HG03432 (cell line): ENCODE measurements around the gene SH2D3A.
"Not testable (repeated sequence)": the region's sequence is repeated elsewhere in the genome, so short reads cannot be mapped to it uniquely, and the experiment has no call there.

Source experiments
- ATAC-seq: cut with Tn5 transposase; IDR thresholded peaks from one replicate; pipeline ENCODE4 v1.9.1; 2021; ENCODE audit warnings: mild to moderate bottlenecking, moderate library complexity; ENCODE audit not compliant: unreplicated experiment

SH2D3A gene

GRCh38 chr19:6710273-6711077 is 56.8 kb downstream of the SH2D3A start:
- no peak for ATAC-seq

- ATAC-seq, result no peak
Measured at GRCh38 chr19:6709549-6709948, 57.7 kb downstream of the SH2D3A start.

- ATAC-seq, result not testable (repeated sequence)
Measured at GRCh38 chr19:6708913-6709312, 58.3 kb downstream of the SH2D3A start.

GRCh38 chr19:6708346-6708745 is 58.9 kb downstream of the SH2D3A start:
- ATAC-seq, result no peak

- no peak for ATAC-seq
Measured at GRCh38 chr19:6707658-6708018, 59.6 kb downstream of the SH2D3A start.

GRCh38 chr19:6707011-6707657 is 60.1 kb downstream of the SH2D3A start:
- no peak for ATAC-seq

- ATAC-seq, result no peak
Measured at GRCh38 chr19:6706633-6706958, 60.6 kb downstream of the SH2D3A start.

- no peak for ATAC-seq
Measured at GRCh38 chr19:6705931-6706632, 61.2 kb downstream of the SH2D3A start.
